NCI-H774 (cell line): ENCODE measurements around the gene ANKRD52.
"Not testable (repeated sequence)": the region's sequence is repeated elsewhere in the genome, so short reads cannot be mapped to it uniquely, and the experiment has no call there.

ENCODE experiments used
- DNase-seq: peaks from one replicate; lab custom pipeline; 2025; lab: John Stamatoyannopoulos, UW

Gene ANKRD52

GRCh38 chr12:56272468-56272867 lies 14.3 kb upstream of the ANKRD52 start:
- DNase-seq = not testable (repeated sequence)

GRCh38 chr12:56271031-56271430 lies 12.8 kb upstream of the ANKRD52 start:
- DNase-seq = no peak

- DNase-seq = no peak
Measured at GRCh38 chr12:56267443-56268071, 9.4 kb upstream of the ANKRD52 start.

GRCh38 chr12:56266693-56267442 lies 8.7 kb upstream of the ANKRD52 start, which contains the start of gene COQ10A:
COQ10A (plus strand) TSS chr12:56266942; CDS start chr12:56267119, 177 bp downstream.
- peak; percentile 93 for DNase-seq

GRCh38 chr12:56266068-56266692 lies 8.0 kb upstream of the ANKRD52 start:
- not testable (repeated sequence) for DNase-seq

- not testable (repeated sequence) for DNase-seq
Measured at GRCh38 chr12:56262955-56263354, 4.8 kb upstream of the ANKRD52 start.

- DNase-seq = no peak
Measured at GRCh38 chr12:56261503-56262232, 3.5 kb upstream of the ANKRD52 start.

GRCh38 chr12:56260921-56261320 lies 2.7 kb upstream of the ANKRD52 start:
- DNase-seq = no peak

- no peak for DNase-seq
Measured at GRCh38 chr12:56260380-56260779, 2.2 kb upstream of the ANKRD52 start.

GRCh38 chr12:56258820-56259183 lies 618 bp upstream of the ANKRD52 start:
- no peak for DNase-seq

- no peak for DNase-seq
Measured at GRCh38 chr12:56257491-56258067, 605 bp downstream of the ANKRD52 start.

- DNase-seq = no peak
Measured at GRCh38 chr12:56257071-56257470, 1.1 kb downstream of the ANKRD52 start.

- no peak for DNase-seq
Measured at GRCh38 chr12:56256326-56256960, 1.7 kb downstream of the ANKRD52 start.

- DNase-seq = no peak
Measured at GRCh38 chr12:56255671-56256070, 2.5 kb downstream of the ANKRD52 start.

- DNase-seq = no peak
Measured at GRCh38 chr12:56253091-56253490, 5.1 kb downstream of the ANKRD52 start.

GRCh38 chr12:56252649-56253048 lies 5.5 kb downstream of the ANKRD52 start:
- DNase-seq = no peak

GRCh38 chr12:56248711-56249110 lies 9.5 kb downstream of the ANKRD52 start:
- DNase-seq = no peak

GRCh38 chr12:56247923-56248322 lies 10.3 kb downstream of the ANKRD52 start:
- no peak for DNase-seq

- no peak for DNase-seq
Measured at GRCh38 chr12:56244494-56244893, 13.7 kb downstream of the ANKRD52 start.

GRCh38 chr12:56243731-56244181 lies 14.4 kb downstream of the ANKRD52 start:
- DNase-seq = no peak

GRCh38 chr12:56242986-56243385 lies 15.2 kb downstream of the ANKRD52 start:
- no peak for DNase-seq
